GM18508 (cell line): Measurements from ENCODE around the gene ADGRD2.
"Not testable (repeated sequence)": the region's sequence is repeated elsewhere in the genome, so short reads cannot be mapped to it uniquely, and the experiment has no call there.

Source experiments
- ATAC-seq: cut with Tn5 transposase; IDR thresholded peaks from one replicate; pipeline ENCODE4 v1.9.1; 2021; ENCODE audit warnings: moderate number of reproducible peaks; ENCODE audit not compliant: insufficient read depth, unreplicated experiment

ADGRD2 gene, protein sequence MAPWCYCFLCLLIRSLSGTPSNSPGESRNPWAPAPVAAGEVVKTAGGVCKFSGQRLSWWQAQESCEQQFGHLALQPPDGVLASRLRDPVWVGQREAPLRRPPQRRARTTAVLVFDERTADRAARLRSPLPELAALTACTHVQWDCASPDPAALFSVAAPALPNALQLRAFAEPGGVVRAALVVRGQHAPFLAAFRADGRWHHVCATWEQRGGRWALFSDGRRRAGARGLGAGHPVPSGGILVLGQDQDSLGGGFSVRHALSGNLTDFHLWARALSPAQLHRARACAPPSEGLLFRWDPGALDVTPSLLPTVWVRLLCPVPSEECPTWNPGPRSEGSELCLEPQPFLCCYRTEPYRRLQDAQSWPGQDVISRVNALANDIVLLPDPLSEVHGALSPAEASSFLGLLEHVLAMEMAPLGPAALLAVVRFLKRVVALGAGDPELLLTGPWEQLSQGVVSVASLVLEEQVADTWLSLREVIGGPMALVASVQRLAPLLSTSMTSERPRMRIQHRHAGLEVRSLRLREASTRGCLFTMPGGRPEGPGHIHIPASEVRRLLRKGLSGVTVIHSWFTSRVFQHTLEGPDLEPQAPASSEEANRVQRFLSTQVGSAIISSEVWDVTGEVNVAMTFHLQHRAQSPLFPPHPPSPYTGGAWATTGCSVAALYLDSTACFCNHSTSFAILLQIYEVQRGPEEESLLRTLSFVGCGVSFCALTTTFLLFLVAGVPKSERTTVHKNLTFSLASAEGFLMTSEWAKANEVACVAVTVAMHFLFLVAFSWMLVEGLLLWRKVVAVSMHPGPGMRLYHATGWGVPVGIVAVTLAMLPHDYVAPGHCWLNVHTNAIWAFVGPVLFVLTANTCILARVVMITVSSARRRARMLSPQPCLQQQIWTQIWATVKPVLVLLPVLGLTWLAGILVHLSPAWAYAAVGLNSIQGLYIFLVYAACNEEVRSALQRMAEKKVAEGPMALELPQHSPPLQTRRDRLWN

DNA sequence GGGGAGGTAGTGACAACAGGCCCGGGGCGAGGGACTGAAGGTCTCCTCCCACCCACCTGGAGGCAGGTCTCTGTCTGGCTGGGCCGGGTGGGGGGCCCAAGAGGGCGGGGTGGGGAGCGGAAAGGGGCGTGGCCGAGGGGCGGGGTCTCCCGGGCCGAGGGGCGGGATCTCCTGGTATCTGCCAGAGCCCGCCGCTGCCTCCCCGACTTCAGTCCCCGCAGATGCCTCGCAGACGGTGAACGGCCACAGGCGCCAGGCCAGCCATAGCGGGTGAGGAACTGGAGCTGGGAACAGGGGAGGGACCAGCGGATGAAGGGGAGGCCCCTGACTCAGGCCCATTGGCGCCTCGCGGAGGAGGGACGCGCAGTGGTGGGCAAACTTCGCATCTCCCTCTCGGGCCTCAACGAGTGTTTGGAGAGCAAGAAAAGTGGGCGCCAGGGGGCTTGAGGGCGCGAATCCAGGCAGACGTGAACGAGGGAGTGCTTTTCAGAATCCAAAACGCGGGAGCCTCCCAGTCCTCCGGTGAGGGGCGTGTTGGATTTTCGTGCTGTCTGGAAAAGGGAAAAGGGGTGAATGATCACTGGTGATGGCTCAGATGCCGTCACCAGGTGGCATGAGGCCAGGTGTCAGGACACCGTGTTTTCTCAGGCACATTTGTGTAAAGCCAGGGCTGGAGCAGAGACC lies at the start of gene ADGRD2:
ADGRD2 (plus strand) TSS at position 211 of the 684 bp plus-strand sequence. CDS start 1,216 bp downstream, outside the sequence.
- ATAC-seq: no peak

DNA sequence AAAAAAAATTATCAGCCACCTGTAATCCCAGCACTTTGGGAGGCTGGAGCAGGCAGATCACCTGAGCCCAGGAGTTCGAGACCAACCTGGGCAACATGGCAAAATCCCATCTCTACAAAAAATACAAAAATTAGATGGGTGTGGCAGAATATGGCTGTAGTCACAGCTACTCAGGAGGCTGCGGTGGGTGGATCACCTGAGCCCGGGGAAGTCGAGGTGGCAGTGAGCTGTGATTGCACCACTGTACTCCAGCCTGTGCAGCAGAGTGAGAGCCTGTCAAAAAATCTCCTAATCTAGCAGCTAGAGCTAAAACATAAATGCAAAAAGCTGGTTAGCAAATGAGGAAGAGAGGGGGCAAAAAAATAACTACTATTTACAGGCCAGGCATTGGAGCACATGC lies 47.0 kb upstream of the ADGRD2 start:
- no peak for ATAC-seq

DNA sequence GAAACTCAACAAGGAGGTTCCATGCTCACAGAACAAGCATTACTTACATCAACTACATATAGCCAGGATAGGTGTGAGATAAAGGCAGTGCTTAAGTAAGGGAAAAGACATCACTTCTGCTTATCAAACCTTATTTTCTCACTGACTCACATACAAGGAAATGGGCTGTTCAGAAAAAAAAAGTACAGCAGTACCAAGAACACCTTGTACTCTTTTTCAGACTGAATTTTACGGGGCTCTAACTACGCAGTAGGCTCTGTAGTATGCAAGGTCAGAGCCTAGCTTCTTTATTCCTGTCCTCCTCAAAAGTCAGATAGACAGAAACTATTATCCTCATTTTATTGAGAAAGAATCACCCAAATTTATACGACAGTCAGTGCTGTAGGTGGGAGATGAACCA lies 40.8 kb upstream of the ADGRD2 start:
- ATAC-seq: no peak

DNA sequence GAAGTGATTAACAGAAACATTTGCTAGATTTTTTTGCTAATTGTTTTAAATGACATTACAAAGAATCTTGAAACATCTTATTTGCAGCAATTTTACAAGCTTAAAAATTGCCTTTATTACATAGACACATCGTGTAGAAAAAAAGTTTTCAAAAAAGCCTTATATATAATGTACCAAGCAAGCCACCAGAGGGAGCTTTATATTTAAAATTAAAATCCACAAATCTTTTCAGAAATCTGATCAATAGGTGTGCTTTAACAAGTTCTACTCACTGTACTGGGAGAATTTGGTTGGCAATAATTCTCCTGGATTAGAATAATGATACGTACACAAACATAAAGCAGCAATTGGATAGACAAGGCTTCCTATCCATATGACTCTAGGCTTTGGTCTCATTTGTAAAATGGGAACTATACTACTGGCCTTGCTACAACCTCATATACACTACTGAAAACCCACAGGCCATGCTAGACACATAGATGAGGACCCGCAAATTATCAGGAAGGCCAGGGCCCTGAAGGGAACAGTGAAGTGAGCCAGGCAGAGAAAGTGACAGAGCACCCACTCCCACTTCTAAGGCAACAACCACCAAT lies 39.8 kb upstream of the ADGRD2 start:
- no peak for ATAC-seq

GRCh38 chr9:124411514-124412227 lies 38.6 kb upstream of the ADGRD2 start:
- no peak for ATAC-seq

DNA sequence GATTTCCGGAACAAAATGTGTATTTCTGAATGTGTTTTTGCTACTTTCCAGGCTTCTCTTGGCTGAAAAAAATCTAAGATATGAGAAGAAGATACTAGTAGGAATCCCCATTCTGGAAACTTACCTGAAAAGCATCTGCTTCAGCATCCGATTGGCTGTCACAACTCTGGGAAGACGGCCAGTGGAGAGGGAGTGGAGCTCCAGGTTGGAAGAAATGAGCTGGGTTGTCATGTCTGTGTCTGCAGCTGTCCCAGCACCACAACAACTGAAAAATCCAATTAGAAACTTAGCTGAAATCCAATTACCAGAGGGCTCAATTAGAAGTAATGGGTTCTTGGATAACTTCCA lies 38.0 kb upstream of the ADGRD2 start:
- ATAC-seq: no peak

DNA sequence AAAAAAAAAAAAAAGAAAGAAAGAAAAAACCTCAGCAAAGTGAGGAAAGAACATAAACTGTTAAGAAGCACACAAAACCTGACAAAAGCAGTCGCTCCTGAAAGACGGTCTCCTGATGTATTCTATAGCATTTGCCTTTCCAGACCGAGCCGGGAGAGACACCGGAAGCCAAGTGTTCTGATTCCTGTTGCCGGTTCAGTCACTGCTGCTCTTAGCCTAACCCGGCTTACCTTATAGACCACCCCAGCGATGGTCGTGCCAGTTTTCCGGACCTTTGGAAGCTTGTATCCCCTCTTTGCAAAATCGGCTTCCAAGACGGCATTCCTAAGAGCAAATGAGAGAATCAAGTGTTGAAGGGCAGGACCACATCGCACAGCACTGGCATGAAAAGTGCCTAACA lies 35.6 kb upstream of the ADGRD2 start:
- ATAC-seq: no peak

DNA sequence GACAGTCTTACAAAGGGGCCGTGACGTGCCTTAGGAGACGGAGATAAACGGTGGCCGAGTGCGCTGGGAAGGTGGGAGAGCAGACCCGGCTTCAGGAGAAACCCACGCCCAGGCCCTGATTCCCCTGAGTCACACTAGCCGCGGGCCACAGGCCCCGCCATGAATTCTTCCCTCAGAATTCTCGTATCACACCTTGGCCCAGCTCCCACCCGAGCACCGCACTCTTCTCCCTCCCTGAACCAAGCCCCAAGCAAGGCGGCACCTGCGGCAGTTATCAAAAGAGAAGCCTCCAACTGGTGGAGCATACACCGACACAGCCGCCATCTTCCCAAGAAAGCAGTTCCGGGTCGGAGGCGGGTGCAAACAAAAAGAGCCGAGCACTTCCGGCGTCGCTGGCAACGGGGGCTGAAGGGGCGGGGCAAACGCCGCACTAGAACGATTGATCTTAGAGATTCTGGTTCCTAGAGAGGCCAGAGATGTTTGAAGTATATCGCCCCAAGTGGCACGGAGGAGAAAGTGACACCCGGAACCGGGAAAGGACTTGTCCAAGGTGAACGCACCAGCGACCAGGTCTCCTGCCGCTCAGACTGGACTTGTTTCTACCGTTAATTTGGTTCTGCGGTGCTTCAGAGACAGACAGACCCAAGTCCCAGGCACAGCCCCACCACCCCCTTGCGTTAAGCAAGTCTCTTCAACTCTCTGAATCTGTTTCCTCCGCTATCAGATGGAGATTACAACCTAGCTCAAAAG lies 35.0 kb upstream of the ADGRD2 start, which contains the start of gene PSMB7:
PSMB7 (minus strand) TSS at position 341 of the 750 bp plus-strand sequence; CDS start at position 324, 17 bp downstream.
- peak; percentile 64 for ATAC-seq

DNA sequence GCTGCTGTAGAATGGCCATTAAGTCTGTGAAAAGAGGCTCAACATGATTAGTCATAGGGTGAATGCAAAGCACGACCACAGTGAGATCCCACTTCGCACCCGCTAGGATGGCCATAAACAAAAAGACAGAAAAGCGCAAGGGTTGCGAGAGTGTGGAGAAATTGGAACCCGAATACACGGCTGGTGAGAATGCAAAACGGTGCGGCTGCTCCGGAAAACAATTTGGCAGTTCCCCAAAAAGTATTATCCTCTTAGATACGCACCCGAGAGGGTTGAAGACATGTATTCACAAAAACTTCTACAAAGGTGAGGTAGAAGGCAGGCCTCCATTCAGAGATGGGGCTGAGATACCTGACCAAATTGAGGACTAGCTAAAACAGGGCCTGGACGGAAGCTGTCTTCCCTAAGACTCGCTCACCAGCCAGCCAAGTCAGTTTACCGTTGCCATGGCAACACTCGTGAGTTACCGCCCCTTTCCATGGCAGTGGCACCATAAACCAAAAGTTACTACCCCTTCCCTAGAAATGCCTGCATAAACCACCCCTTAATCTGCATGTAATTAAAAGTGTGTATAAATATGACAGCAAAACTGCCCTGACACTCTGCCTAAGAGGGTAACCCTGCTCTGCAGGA lies 34.3 kb upstream of the ADGRD2 start:
- ATAC-seq: no peak

DNA sequence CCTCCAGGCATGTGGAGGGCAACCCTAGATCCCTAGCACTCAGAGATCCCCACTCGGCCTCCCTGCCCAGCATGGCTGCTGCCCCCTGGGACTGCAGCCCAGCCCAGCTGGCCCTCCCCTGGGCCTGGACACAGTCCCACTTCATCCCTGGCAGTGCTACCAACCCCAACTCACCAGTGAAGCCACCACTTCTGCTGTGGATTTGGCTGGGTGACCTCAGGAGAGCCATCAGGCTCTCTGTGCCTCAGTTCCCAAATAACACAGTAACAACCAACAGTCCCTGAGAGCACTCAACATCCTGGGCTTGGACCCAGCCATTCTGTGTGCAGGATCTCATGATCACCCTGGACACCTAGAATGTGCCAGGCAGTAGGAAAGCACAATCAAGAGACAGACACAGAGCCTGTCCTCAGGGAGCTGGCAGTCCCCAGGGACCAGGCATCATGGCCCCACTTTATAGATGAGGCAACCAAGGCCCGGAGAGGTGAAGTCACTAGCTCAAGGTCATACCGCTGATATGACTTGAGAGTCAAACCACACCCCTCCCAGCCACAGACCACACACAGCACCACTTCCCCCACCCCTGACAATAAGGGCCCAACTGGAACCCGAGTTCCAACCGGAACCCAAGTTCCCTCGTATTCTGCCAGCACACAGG lies 30.3 kb upstream of the ADGRD2 start:
- ATAC-seq: no peak

GRCh38 chr9:124420991-124421543 lies 29.2 kb upstream of the ADGRD2 start:
- ATAC-seq: no peak

DNA sequence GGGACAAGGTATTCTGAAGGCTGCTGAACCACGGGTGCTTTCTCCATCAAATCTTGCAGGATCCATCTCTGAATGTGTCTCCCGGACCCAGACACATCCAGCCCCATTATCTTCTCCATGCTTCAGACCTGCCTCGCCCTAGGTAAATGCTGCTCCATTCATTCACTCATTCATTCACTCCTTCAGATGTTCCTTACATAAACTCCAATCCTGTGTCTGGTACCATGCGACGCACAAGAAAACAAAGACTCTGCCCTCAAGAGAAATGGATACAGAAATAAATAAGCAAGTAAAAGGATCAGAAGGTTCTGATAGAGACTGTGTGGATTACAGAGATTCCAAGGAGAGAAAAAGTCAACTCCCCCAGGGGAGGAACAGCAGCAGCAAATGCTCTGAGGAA lies 27.1 kb upstream of the ADGRD2 start:
- ATAC-seq: no peak

DNA sequence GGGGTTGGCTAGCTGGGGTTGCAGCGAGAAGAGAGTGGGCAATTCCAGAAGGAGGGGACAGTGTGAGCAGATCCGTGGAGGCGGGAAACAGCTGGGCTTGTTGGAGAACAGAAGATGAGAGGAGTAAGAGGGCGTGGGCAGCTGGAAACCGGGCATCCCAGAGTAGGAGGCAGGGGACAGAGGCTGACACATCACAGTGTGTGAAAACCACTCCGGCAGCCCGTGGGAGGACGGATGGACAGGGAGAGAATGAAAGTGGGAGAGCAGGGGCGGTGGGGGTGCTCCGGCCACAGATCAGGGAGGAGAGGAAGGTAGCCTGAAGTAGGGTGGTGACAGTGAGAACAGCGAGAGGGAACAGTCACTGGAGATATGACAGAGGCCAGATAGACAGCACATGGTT lies 26.7 kb upstream of the ADGRD2 start:
- no peak for ATAC-seq

DNA sequence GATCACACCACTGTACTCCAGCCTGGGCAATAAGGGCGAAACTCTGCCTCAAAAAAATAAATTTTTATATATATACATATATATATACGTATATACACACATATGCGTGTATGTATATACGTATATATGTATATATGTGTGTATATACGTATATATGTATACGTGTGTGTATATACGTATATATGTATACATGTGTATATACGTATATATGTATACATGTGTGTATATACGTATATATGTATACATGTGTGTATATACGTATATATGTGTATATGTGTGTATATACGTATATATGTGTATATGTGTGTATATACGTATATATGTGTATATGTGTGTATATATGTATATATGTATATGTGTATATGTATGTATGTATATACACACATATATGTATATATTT lies 24.5 kb upstream of the ADGRD2 start:
- ATAC-seq: not testable (repeated sequence)

DNA sequence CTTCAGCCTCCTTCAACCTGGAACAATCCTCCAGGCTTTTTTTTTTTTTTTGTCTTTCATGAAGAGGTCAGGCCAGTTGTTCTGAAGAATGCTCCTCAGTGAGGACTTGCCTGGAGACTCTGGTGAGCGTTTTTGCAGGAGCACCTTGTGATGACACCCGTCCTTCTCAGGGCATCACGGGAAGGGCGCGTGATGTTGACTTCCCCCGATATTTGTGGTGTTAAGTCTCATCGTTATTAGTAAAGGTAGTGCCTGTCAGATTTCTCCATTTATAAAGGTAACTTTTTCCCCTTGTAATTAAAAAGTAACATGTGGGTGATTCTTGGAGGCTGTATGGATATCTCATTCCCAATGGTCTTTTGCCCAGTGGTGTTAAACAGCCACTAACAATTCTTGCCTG lies 23.9 kb upstream of the ADGRD2 start:
- ATAC-seq: no peak

GRCh38 chr9:124427281-124427680 lies 23.0 kb upstream of the ADGRD2 start:
- no peak for ATAC-seq

GRCh38 chr9:124428751-124429529 lies 21.3 kb upstream of the ADGRD2 start:
- ATAC-seq: no peak
